K562 (cell line): ENCODE data around the gene MZB1. TPM values are rescaled to one million over a fixed set of nuclear protein-coding genes. Genes with fewer than 3 reads are reported as not detected.

ENCODE experiments used
- ATAC-seq: fragments of 200-7000 bp; cut with Tn5 transposase; 3 replicates; pipeline ENCODE4 v1.9.1; 2020; ENCODE audit warnings: moderate library complexity
- BruUV-seq: library from RNA; stranded (reverse); fragments of 400-500 nt; replicated peaks from 2 replicates; lab custom pipeline; 2021; lab: Mats Ljungman, UMichigan
- CTCF ChIA-PET: fragments of 300-600 bp; formaldehyde crosslinking; extraction: SDS; loops from one replicate; lab custom pipeline; 2021; ENCODE audit warnings: low intra/inter-chr PET ratio; lab: Yijun Ruan, JAX
- POLR2A ChIA-PET: fragments of 300-600, 350-650 bp; sonication (Branson Sonifier 250); formaldehyde crosslinking; extraction: SDS; loops from one replicate; lab custom pipeline; 2021; ENCODE audit warnings: antibody characterized with exemption, inconsistent platforms; lab: Yijun Ruan, JAX
- DNase-seq, 4 experiments: peaks; one replicate each; pipeline versions ENCODE4 v3.0.0 to v3.0.0-alpha.2; 2011 to 2018; ENCODE audit warnings: low spot score in 3 of 4, mixed read lengths in 3 of 4; ENCODE audit errors: extremely low read depth in 1 of 4
- FAIRE-seq: peaks from 2 replicates; lab custom pipeline; 2011; peaks lifted over from hg19 to GRCh38; lab: Jason Lieb, UNC
- H2AFZ ChIP-seq: 2 replicates; pipeline ENCODE4 v1.6.0; 2011; ENCODE audit warnings: low read depth, low read length, control low read depth, inconsistent platforms
- H3K27ac ChIP-seq: fragments of 200-600 bp; 3 replicates; pipeline ENCODE4 v1.8.0; 2011; ENCODE audit warnings: low read depth, mild to moderate bottlenecking, control low read depth, inconsistent platforms, low read length, moderate library complexity, mixed read lengths; ENCODE audit errors: extremely low read depth
- H3K27me3 ChIP-seq, 2 experiments: fragments of 300-600 bp in 1 of 2; 2 replicates in 1 of 2; 3 replicates in 1 of 2; pipeline versions ENCODE4 v1.6.0 to v1.8.0; 2011; ENCODE audit warnings: inconsistent platforms in 2 of 2, low read length in 2 of 2, mild to moderate bottlenecking in 1 of 2, mixed read lengths in 1 of 2, moderate library complexity in 1 of 2; ENCODE audit not compliant: control insufficient read depth in 2 of 2, insufficient read depth in 2 of 2
- H3K36me3 ChIP-seq: fragments of 300-600 bp; 3 replicates; pipeline ENCODE4 v1.8.0; 2011; ENCODE audit warnings: mild to moderate bottlenecking, low read length, inconsistent platforms; ENCODE audit not compliant: control insufficient read depth, insufficient read depth
- H3K4me1 ChIP-seq, 2 experiments: fragments of 200-600 bp in 1 of 2; replicated peaks in 1 of 2; 2 replicates in 1 of 2; 3 replicates in 1 of 2; pipeline versions ENCODE4 v1.5.1 to v1.8.0; 2011; ENCODE audit warnings: inconsistent platforms in 2 of 2, low read length in 2 of 2, mild to moderate bottlenecking in 1 of 2, mixed read lengths in 1 of 2, moderate library complexity in 1 of 2; ENCODE audit not compliant: control insufficient read depth in 2 of 2, insufficient read depth in 2 of 2
- H3K4me2 ChIP-seq: 2 replicates; pipeline ENCODE4 v1.6.1; 2011; ENCODE audit warnings: low read length, control low read depth, inconsistent platforms, mixed read lengths; ENCODE audit not compliant: insufficient read depth
- H3K4me3 ChIP-seq: fragments of 200-600 bp; sonication (generic), shearing (Covaris generic); 2 replicates; pipeline ENCODE4 v1.5.1; 2016; ENCODE audit warnings: control low read depth, inconsistent platforms
- H3K79me2 ChIP-seq: fragments of 200-600 bp; 3 replicates; pipeline ENCODE4 v1.8.0; 2011; ENCODE audit warnings: low read length, inconsistent platforms; ENCODE audit not compliant: control insufficient read depth, insufficient read depth
- H3K9ac ChIP-seq, 2 experiments: 2 replicates each; pipeline versions ENCODE4 v1.6.0 to v1.6.1; 2011; ENCODE audit warnings: low read depth in 2 of 2, low read length in 2 of 2, control low read depth in 1 of 2, inconsistent platforms in 1 of 2, mild to moderate bottlenecking in 1 of 2, mixed read lengths in 1 of 2; ENCODE audit not compliant: insufficient read depth in 1 of 2
- H3K9me1 ChIP-seq: one replicate; pipeline ENCODE4 v1.6.0; 2011; ENCODE audit warnings: inconsistent platforms, mild to moderate bottlenecking, low read length, moderate library complexity; ENCODE audit not compliant: control insufficient read depth, insufficient read depth
- H3K9me3 ChIP-seq: replicated peaks from 2 replicates; pipeline ENCODE4 v1.5.1; 2011; ENCODE audit warnings: low read depth, low read length, inconsistent platforms; ENCODE audit not compliant: control insufficient read depth, insufficient read depth
- H4K20me1 ChIP-seq: replicated peaks from 2 replicates; pipeline ENCODE4 v1.6.1; 2011; ENCODE audit warnings: low read length, inconsistent platforms, mixed read lengths; ENCODE audit not compliant: control insufficient read depth, insufficient read depth
- ARHGAP35 ChIP-seq: fragments of 450-650 bp; IDR thresholded peaks from 2 replicates; pipeline ENCODE4 v1.6.1; 2018; ENCODE audit not compliant: partially characterized antibody
- CHD2 ChIP-seq: IDR thresholded peaks from 2 replicates; pipeline ENCODE4 v1.6.1; 2011; ENCODE audit warnings: low read depth, low read length
- EHMT2 ChIP-seq: fragments of 450-650 bp; IDR thresholded peaks from 2 replicates; pipeline ENCODE4 v1.6.1; 2018; ENCODE audit warnings: antibody characterized with exemption
- NUFIP1 ChIP-seq: fragments of 450-650 bp; IDR thresholded peaks from 2 replicates; pipeline ENCODE4 v1.6.1; 2018; ENCODE audit not compliant: partially characterized antibody
- SREBF1 ChIP-seq: fragments of 150-350 bp; IDR thresholded peaks from 2 replicates; pipeline ENCODE4 v1.6.1; 2014; ENCODE audit warnings: antibody characterized with exemption, low read depth, low read length, borderline replicate concordance
- ZNF277 ChIP-seq: fragments of 250-450 bp; sonication (Bioruptor Pico); IDR thresholded peaks from 2 replicates; pipeline ENCODE4 v1.8.0; 2022; ENCODE audit warnings: inconsistent platforms, mild to moderate bottlenecking, moderate library complexity, borderline replicate concordance
- WGBS: fragments of 100-300 bp; shearing (Covaris generic); methylation state at CpG from one replicate; pipeline ENCODE4 v1.1.6; 2016; ENCODE audit warnings: low coverage, mixed read lengths; ENCODE audit not compliant: insufficient coverage; ENCODE audit errors: missing lambda C conversion rate; 5-methylcytosine and 5-hydroxymethylcytosine counted together
- in situ Hi-C: fragments of 300-500 bp; cut with MboI; formaldehyde crosslinking; loops from 4 replicates; pipeline ENCODE4 v1.15.0; 2018; ENCODE audit warnings: inconsistent platforms, mixed read lengths
- intact Hi-C: fragments of 100-400 bp; cut with micrococcal nuclease; formaldehyde crosslinking; loops from 2 replicates; pipeline ENCODE4 v1.14.2; 2022
- polyA plus RNA-seq, 8 experiments: library from polyadenylated mRNA; depleted of rRNA in 4 of 8; stranded (reverse) in 5 of 8; unstranded in 3 of 8; fragments of >200 nt; fragmentation: Nextera tagmentation in 2 of 8; fragmentation: Illumina TruSeq in 1 of 8; extraction: Ambion mirVana in 2 of 8; extraction: Trizol in 1 of 8; gene quantifications; 2 replicates each; pipeline versions ENCODE4 v1.2.1 to v1.2.3, GENCODE V29; 2011 to 2014; ENCODE audit warnings: inconsistent platforms in 1 of 8, missing spikeins in 1 of 8
- total RNA-seq, 7 experiments: library from RNA; depleted of rRNA in 6 of 7; stranded (reverse); fragments of >200 nt in 6 of 7; fragmentation: Illumina TruSeq in 2 of 7; extraction: Trizol in 2 of 7; gene quantifications; 2 replicates each; pipeline versions ENCODE4 v1.2.1 to v1.2.3, GENCODE V29; 2011 to 2021; ENCODE audit warnings: low replicate concordance in 1 of 7
- TF ChIP-seq, protein P1 (sequence below): fragments of 250-450 bp; sonication (Bioruptor Pico); IDR thresholded peaks from 2 replicates; pipeline ENCODE4 v1.8.0; 2021; ENCODE audit warnings: borderline replicate concordance, mild to moderate bottlenecking, moderate library complexity; ENCODE audit not compliant: poor library complexity, severe bottlenecking

MZB1 gene
- total and polyA plus RNA-seq, 9 of the 15 experiments (the other 6 are each of a cell fraction or from before 2014, with no cell fraction given), result 0.13 to 0.31 TPM; not detected in 7

DNA sequence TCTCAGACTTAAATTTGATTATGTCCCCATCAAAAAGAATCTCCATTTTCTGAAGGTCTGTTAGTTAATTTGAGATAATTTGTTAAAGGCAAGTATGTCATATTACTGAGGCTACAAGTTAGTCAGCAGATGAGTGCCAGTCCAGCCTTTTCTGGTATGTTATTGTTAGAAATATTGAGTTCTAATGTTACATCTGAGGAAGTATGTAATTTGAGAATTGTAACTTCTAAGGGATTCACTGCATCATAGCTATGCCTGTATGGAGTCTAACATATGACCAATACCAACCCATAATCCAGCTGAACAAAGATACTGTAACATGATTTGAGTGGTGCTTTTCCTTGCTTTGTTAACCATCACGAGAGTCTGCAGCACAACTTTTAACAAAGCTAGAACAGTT lies 20.5 kb downstream of the MZB1 start:
- Histone ChIP-seq H3K27ac (no peak overlapping the region), H4K20me1 (peaks cover 4% of the 10 kb centered on the region; the same call in 1 of the 2 replicates), H3K9ac (no peak overlapping the region), H3K4me2 (no peak overlapping the region), H3K79me2 (no peaks in the 10 kb centered on the region), H3K4me1 (no peaks in the 10 kb centered on the region), H2AFZ (no peak overlapping the region), H3K27me3 (no peaks in the 10 kb centered on the region), H3K4me3 (no peak overlapping the region), H3K36me3 (peaks cover 60% of the 10 kb centered on the region), H3K9me3 (no peaks in the 10 kb centered on the region), H3K9me1 (no peaks in the 10 kb centered on the region)
- no peak for ATAC-seq
- ChIA-PET CTCF (interaction anchor here (0.8 kb wide), 1 partner anchor 581 kb away, joined by 3 read pairs; no protein-coding TSS in a partner anchor), POLR2A (interaction anchor here (0.8 to 1.5 kb wide), 4 partner anchors 8 to 65 kb away, joined by 3 to 5 read pairs (median 4); partner anchors contain the start of gene PAIP2)
- DNase-seq, result no peak
- in situ Hi-C loops (no loop called here), intact Hi-C loops (no loop called here)
- no TSS peak for BruUV-seq
- FAIRE-seq, result no peak
- WGBS, result 95% methylated on average over 1 of the region's 1 CpG
- TF ChIP-seq NUFIP1 (no peak), SREBF1 (no peak), EHMT2 (no peak), ARHGAP35 (no peak), ZNF277 (CRISPR knock-in tag) (no peak), CHD2 (no peak)
- TF ChIP-seq, protein P1, sequence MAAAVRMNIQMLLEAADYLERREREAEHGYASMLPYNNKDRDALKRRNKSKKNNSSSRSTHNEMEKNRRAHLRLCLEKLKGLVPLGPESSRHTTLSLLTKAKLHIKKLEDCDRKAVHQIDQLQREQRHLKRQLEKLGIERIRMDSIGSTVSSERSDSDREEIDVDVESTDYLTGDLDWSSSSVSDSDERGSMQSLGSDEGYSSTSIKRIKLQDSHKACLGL (CRISPR knock-in tag), result no peak
